NB4 (cell line): ENCODE results near the gene CD96.

Experiments
- DNase-seq: peaks from one replicate; pipeline ENCODE4 v3.0.0; 2010; ENCODE audit warnings: low read depth
- H3K4me3 ChIP-seq: one replicate; pipeline ENCODE4 v1.5.1; 2011; ENCODE audit warnings: mild to moderate bottlenecking, low read depth, low read length, moderate library complexity
- CTCF ChIP-seq: IDR thresholded peaks from one replicate; pipeline ENCODE4 v1.5.1; 2012; ENCODE audit warnings: low read depth, low read length
- MAX ChIP-seq: IDR thresholded peaks from 2 replicates; pipeline ENCODE4 v1.6.1; 2011; ENCODE audit warnings: low read depth, low read length
- MYC ChIP-seq: IDR thresholded peaks from 2 replicates; pipeline ENCODE4 v1.6.1; 2011; ENCODE audit warnings: low read depth, low read length
- POLR2A ChIP-seq: IDR thresholded peaks from 2 replicates; pipeline ENCODE4 v1.6.1; 2011; ENCODE audit warnings: mild to moderate bottlenecking; ENCODE audit not compliant: insufficient read length; ENCODE audit errors: extremely low read depth

The CD96 gene

GRCh38 chr3:111603679-111604078 lies 61.7 kb downstream of the CD96 start:
- no peak for DNase-seq
- TF ChIP-seq CTCF (no peak), MAX (no peak), POLR2A (no peak), MYC (no peak)
- no peak overlapping the region for H3K4me3 ChIP-seq

- TF ChIP-seq MAX (no peak), MYC (no peak), POLR2A (no peak), CTCF (no peak)
- no peak for DNase-seq
- no peak overlapping the region for H3K4me3 ChIP-seq
Observed at GRCh38 chr3:111604119-111604518, 62.1 kb downstream of the CD96 start.

GRCh38 chr3:111605018-111605417 lies 63.0 kb downstream of the CD96 start:
- H3K4me3 ChIP-seq, result no peak overlapping the region
- TF ChIP-seq CTCF, result no peak
- TF ChIP-seq MAX, result no peak
- no peak for TF ChIP-seq MYC
- TF ChIP-seq POLR2A, result no peak
- DNase-seq, result no peak

- no peak overlapping the region for H3K4me3 ChIP-seq
- no peak for DNase-seq
- TF ChIP-seq CTCF (no peak), POLR2A (no peak), MAX (no peak), MYC (no peak)
Observed at GRCh38 chr3:111605493-111605892, 63.5 kb downstream of the CD96 start.

GRCh38 chr3:111607240-111607920 lies 65.4 kb downstream of the CD96 start:
- TF ChIP-seq POLR2A (no peak), MAX (no peak), MYC (no peak), CTCF (no peak)
- H3K4me3 ChIP-seq, result no peak overlapping the region
- DNase-seq, result no peak
